HG03565 (cell line): ENCODE data around the gene SLC10A7.
A peak's percentile ranks its signal among the peaks of the same experiment; 100 is the strongest.

Source experiments
- ATAC-seq: cut with Tn5 transposase; IDR thresholded peaks from one replicate; pipeline ENCODE4 v1.9.1; 2021; ENCODE audit warnings: mild to moderate bottlenecking, moderate library complexity; ENCODE audit not compliant: unreplicated experiment

Gene SLC10A7

GRCh38 chr4:146318894-146319293, 202.8 kb downstream of the SLC10A7 start:
- ATAC-seq, result no peak

GRCh38 chr4:146317783-146318182, 204.0 kb downstream of the SLC10A7 start:
- no peak for ATAC-seq

- no peak for ATAC-seq
These were observed 206.6 kb downstream of the SLC10A7 start for GRCh38 chr4:146315184-146315583.

- ATAC-seq, result no peak
These were observed 210.3 kb downstream of the SLC10A7 start for GRCh38 chr4:146311238-146311970.

- peak; percentile 74 for ATAC-seq
These were observed 211.3 kb downstream of the SLC10A7 start for GRCh38 chr4:146310319-146311021.

- ATAC-seq, result no peak
These were observed 212.8 kb downstream of the SLC10A7 start for GRCh38 chr4:146308951-146309350.

- ATAC-seq, result no peak
These were observed 218.9 kb downstream of the SLC10A7 start for GRCh38 chr4:146302822-146303221.

- no peak for ATAC-seq
These were observed 222.1 kb downstream of the SLC10A7 start for GRCh38 chr4:146299607-146300006.

GRCh38 chr4:146294776-146295175, 227.0 kb downstream of the SLC10A7 start:
- ATAC-seq, result no peak

- no peak for ATAC-seq
These were observed 229.2 kb downstream of the SLC10A7 start for GRCh38 chr4:146292508-146292907.

- ATAC-seq, result no peak
These were observed 230.4 kb downstream of the SLC10A7 start for GRCh38 chr4:146291313-146291712.

- no peak for ATAC-seq
These were observed 233.5 kb downstream of the SLC10A7 start for GRCh38 chr4:146288193-146288592.

GRCh38 chr4:146285037-146285436, 236.7 kb downstream of the SLC10A7 start:
- ATAC-seq, result no peak

- no peak for ATAC-seq
These were observed 237.7 kb downstream of the SLC10A7 start for GRCh38 chr4:146283758-146284651.

GRCh38 chr4:146282657-146283056, 239.1 kb downstream of the SLC10A7 start:
- no peak for ATAC-seq

GRCh38 chr4:146278986-146279385, 242.8 kb downstream of the SLC10A7 start:
- ATAC-seq, result no peak

GRCh38 chr4:146275370-146275769, 246.4 kb downstream of the SLC10A7 start:
- ATAC-seq, result no peak

GRCh38 chr4:146274774-146275173, 247.0 kb downstream of the SLC10A7 start:
- no peak for ATAC-seq

- ATAC-seq, result peak; percentile 66
These were observed 248.4 kb downstream of the SLC10A7 start for GRCh38 chr4:146273204-146273901.

- no peak for ATAC-seq
These were observed 250.3 kb downstream of the SLC10A7 start for GRCh38 chr4:146271466-146271865.

GRCh38 chr4:146269228-146269653, 252.5 kb downstream of the SLC10A7 start:
- ATAC-seq, result peak; percentile 54
